ENCODE data around the gene FGFRL1. TPM values are rescaled to one million over a fixed set of nuclear protein-coding genes. Genes with fewer than 3 reads are reported as not detected.
A peak's percentile ranks its signal among the peaks of the same experiment; 100 is the strongest.

The FGFRL1 gene
- total and polyA plus RNA-seq, 2 of the 13 experiments (the other 11 are each of a cell fraction or from before 2014, with no cell fraction given) = 19.1 to 30.6 TPM

GRCh38 chr4:986879-987623 is 24.4 kb upstream of the FGFRL1 start, which contains the start of gene IDUA (continued):
- TF ChIP-seq ZNF230 (CRISPR knock-in tag; IDR thresholded peaks at IDR 0.05) (peak; percentile 88; the same call in 1 of the 2 replicates), TEF (CRISPR knock-in tag; IDR thresholded peaks at IDR 0.05) (no peak), NFE2L2 (IDR thresholded peaks at IDR 0.05; ENCODE audit: low read length) (no peak), ZBTB44 (CRISPR knock-in tag; IDR thresholded peaks at IDR 0.05) (no peak), MEIS2 (CRISPR knock-in tag; IDR thresholded peaks at IDR 0.05) (peak; percentile 29; the same call in 1 of the 2 replicates), ZNF678 (CRISPR knock-in tag; IDR thresholded peaks at IDR 0.05) (peak; percentile 75; the same call in 1 of the 2 replicates), MED13 (CRISPR knock-in tag; IDR thresholded peaks at IDR 0.05) (peak; percentile 43; the same call in 1 of the 2 replicates), ZFP36 (IDR thresholded peaks at IDR 0.05; ENCODE audit: borderline replicate concordance, low read depth, low read length, partially characterized antibody) (no peak)

All from HepG2 (cell line).